ENCODE data around the gene IRX5.

Gene IRX5

DNA sequence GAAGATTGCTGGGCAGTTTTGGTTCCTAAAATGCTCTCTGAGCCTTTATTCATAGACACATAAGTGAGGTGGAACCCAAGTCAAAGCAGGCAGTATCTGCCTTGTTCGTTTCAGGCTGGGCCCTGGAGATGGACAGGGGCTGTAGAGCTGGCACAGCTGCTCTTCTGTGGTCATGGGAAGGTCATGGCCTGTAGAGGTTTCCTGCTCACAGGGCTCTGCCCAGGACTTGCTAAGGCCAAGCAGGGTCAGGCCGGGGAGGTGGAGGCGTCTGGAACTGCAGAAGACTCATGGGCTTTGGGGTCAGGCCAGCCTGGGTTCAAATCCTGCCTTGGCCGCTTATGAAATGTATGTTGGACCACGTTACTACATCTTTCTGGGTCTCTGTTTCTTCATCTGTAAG, 50.2 kb downstream of the IRX5 start:
- no peak overlapping the region for H3K4me3 ChIP-seq (ENCODE audit: low read length)
- no peaks in the 10 kb centered on the region for H3K36me3 ChIP-seq (ENCODE audit: control insufficient read depth, low read length)
- H3K4me1 ChIP-seq (ENCODE audit: control insufficient read depth, low read length): no peaks in the 10 kb centered on the region
- H4K20me1 ChIP-seq (ENCODE audit: control insufficient read depth, insufficient read depth, low read depth, low read length): no peaks in the 10 kb centered on the region
- no peak for TF ChIP-seq EZH2phosphoT487 (IDR thresholded peaks at IDR 0.05; ENCODE audit: borderline replicate concordance, low read length)
- TF ChIP-seq, protein P1, sequence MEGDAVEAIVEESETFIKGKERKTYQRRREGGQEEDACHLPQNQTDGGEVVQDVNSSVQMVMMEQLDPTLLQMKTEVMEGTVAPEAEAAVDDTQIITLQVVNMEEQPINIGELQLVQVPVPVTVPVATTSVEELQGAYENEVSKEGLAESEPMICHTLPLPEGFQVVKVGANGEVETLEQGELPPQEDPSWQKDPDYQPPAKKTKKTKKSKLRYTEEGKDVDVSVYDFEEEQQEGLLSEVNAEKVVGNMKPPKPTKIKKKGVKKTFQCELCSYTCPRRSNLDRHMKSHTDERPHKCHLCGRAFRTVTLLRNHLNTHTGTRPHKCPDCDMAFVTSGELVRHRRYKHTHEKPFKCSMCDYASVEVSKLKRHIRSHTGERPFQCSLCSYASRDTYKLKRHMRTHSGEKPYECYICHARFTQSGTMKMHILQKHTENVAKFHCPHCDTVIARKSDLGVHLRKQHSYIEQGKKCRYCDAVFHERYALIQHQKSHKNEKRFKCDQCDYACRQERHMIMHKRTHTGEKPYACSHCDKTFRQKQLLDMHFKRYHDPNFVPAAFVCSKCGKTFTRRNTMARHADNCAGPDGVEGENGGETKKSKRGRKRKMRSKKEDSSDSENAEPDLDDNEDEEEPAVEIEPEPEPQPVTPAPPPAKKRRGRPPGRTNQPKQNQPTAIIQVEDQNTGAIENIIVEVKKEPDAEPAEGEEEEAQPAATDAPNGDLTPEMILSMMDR (IDR thresholded peaks at IDR 0.05; ENCODE audit: low read depth, low read length, poor library complexity, severe bottlenecking): no peak
- no peaks in the 10 kb centered on the region for H3K9me3 ChIP-seq (ENCODE audit: control insufficient read depth, insufficient read depth, low read length)
- H3K27ac ChIP-seq (ENCODE audit: low read depth, low read length): no peak overlapping the region
- no peaks in the 10 kb centered on the region for H3K9me2 ChIP-seq (replicated peaks; ENCODE audit: control insufficient read depth, low read length)
- no peak overlapping the region for H3K4me2 ChIP-seq (ENCODE audit: low read length)
- H3K79me2 ChIP-seq (ENCODE audit: control insufficient read depth, low read length): no peaks in the 10 kb centered on the region
- no peaks in the 10 kb centered on the region for H3F3A ChIP-seq (ENCODE audit: control insufficient read depth, insufficient read depth)
- H3K27me3 ChIP-seq (ENCODE audit: control insufficient read depth, low read length): no peaks in the 10 kb centered on the region
